Lung microvascular endothelial cell (primary cell): Measurements from ENCODE around the gene NIN. TPM values are rescaled to one million over a fixed set of nuclear protein-coding genes. Genes with fewer than 3 reads are reported as not detected.
"Not testable (repeated sequence)": the region's sequence is repeated elsewhere in the genome, so short reads cannot be mapped to it uniquely, and the experiment has no call there.

Source experiments
- DNase-seq, 2 donors: peaks; one replicate each; pipeline versions ENCODE4 v3.0.0 to v3.0.0-alpha.2; 2010; ENCODE audit warnings: low read depth in 2 of 2
- total RNA-seq: library from RNA; depleted of rRNA; stranded (reverse); fragments of >200 nt; gene quantifications from 2 replicates; pipeline ENCODE4 v1.2.1, GENCODE V29; 2014

NIN gene
- total RNA-seq, 1 donor from 2014 or later, result 22.0 TPM

DNA sequence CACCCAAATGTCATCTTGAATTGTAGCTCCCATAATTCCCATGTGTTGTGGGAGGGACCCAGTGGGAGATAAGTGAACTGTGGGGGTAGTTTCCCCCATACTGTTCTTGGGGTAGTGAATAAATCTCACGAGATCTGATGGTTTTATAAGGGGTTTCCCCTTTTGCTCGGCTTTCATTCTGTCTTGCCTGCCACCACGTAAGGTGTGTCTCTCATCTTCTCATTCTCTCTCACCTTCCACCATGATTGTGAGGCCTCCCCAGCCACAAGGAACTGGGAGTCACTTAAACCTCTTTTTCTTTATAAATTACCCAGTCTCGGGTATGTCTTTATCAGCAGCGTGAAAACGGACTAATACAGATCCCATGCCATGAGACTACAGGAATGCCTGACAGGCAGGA lies 11.7 kb downstream of the NIN start:
- DNase-seq, result not testable (repeated sequence)

- peak; percentile 41 to 75 for DNase-seq
These were observed 14.4 kb downstream of the NIN start for GRCh38 chr14:50816395-50817047.

GRCh38 chr14:50815526-50815925 lies 15.4 kb downstream of the NIN start:
- DNase-seq, result not testable (repeated sequence)

DNA sequence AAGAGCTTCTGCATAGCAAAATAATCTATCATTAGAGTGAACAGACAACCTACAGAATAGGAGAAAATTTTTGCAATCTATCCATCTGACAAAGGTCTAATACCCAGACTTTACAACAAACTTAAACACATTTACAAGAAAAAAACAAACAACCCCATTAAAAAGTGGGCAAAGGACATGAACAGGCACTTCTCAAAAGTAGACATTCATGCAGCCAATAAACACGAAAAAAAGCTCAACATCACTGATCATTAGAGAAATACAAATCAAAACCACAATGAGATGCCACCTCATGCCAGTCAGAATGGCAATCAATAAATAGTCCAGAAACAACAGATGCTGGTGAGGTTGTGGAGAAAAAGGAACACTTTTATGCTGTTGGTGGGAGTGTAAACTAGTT lies 15.9 kb downstream of the NIN start:
- not testable (repeated sequence) for DNase-seq

- no peak for DNase-seq
These were observed 16.8 kb downstream of the NIN start for GRCh38 chr14:50814161-50814560.

GRCh38 chr14:50813544-50813863 lies 17.5 kb downstream of the NIN start:
- DNase-seq, result peak in 1 of 2 donors; percentile 41

DNA sequence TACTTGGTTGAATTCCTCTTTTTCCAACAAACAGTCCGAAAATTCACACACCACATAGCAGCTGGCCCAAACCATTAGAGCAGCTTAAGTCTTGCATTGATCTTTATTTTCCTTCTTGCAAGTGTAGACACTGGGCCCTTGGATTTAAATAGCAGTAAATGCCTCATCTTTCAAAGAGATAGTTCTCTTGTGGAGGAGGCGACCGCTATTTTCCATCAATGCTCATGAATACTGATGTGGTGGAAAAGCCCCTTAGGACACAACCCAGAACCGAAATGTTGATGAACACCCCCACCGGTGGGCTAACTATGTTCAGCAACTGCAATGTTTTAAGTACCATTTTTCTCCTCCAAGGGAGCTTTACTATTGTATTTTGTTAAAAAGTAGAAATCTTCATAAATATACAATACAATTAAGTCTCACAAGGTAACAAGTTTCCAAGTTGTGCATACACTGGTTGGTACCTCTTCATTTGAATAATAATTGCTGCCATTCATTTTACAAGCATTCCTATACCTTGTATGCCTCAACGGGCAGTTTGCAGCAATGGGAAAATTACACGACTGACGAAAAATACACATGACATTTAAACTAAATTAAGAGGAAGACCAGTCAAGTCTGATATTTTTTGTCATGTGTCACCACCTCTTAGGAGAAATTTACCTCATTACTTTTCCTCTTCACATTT lies 18.0 kb downstream of the NIN start:
- no peak for DNase-seq

DNA sequence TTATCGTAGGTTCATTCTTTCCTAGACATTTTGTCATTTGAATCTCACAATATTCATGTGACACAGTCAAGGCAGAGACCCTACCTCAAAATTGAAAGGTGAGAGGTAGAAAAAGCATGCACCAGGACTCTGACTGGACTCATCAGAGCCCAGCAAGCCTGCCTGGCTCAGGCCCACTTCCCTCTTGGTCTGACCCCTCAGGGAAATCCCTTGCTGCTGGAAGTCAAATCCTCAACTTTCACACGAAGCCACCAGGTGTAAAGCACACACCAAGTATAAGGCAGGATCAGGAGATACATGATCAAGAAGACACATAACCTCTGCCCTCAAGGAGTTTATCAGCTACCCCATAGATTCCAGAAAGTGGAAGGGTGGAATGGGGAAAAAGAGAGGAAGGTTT lies 18.8 kb downstream of the NIN start:
- no peak for DNase-seq

- DNase-seq, result no peak
These were observed 22.9 kb downstream of the NIN start for GRCh38 chr14:50808053-50808452.

DNA sequence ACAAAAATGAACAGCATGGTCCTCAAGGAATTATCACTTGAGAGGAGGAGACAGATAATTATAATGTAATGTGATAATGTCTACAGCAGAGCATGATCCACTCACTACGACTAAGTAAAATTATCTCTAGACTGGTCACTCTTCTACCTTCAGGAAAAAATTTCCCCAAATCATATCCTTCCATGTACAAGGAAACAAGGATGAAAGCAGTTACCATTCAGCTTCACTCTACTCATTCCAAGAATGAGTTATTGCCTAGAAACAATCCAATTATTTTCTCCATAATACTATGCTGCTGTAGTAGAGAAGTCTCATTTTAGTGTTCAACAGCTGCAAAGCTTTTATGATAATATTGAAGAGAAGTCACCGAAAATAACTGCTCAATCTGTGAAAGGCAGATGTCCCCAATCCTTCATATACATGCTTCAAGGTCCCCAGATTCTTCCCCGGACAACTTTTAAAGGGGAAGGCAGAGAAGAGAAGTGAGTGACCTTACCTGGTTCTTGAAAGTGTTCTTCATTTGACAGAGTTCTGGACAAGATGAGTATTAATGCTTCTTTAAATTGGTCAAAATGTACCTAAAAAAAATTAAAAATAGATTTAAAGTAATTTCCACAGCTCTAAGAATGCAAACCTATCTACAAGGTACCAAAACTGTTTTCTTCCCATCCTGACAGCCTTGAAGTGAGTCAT lies 24.6 kb downstream of the NIN start:
- no peak for DNase-seq

DNA sequence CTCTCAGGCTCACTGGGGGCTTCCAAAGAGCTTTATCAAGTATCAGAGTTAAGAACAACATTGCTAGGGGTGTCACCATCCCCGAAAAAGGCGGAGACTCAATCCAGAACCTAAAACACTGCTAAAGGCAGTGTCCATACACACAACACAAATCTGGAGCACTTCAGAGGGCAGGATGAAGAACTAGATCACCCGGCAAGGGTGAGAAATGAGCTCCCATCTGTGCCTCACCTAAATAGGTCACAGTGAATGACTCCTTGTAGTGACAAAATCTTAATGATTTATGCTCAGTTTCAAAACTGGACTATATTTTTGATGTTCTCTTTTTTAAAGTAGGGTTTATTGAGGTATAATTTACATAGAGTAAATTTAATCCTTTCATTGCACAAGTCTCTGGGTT lies 25.6 kb downstream of the NIN start:
- DNase-seq, result no peak

GRCh38 chr14:50804181-50804721 lies 26.7 kb downstream of the NIN start:
- peak; percentile 33 to 79 for DNase-seq

DNA sequence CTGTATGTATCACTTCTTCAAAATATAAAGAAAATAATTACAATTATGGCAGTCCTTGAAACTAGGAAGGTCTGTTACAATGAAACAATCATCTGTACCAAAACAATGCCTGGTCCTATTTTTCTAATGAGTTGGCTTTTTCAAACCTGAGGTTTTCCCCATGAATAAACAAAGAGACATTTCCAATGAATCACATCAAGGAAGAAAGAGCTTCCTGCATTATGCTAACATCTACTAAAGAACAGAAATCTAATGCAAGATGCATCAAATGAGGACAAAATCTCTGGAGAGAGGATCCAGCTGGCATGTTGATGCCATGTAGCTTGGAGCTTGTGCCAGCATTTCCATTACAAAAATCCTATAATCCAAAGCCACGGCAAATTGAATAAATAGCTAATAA lies 29.3 kb downstream of the NIN start:
- peak; percentile 43 to 80 for DNase-seq

DNA sequence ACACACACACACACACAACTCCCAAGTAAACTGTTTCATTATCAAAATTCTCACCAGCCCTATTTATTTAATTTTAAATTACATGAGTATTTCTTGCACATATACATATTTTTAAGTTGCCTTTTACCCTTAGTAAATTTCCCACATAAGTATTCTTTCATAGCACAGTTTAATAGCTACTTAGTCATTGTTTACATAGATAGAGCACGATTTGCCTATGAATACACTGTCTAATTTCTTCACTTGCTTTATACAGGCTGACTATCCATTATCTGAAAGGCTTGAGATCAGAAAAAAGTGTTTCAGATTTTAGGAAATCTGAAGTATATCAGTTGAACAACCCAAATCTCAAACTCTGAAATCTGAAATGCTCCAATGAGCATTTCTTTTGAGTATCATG lies 30.9 kb downstream of the NIN start:
- peak in 1 of 2 donors; percentile 17 for DNase-seq

- DNase-seq, result no peak
These were observed 32.9 kb downstream of the NIN start for GRCh38 chr14:50798048-50798421.

DNA sequence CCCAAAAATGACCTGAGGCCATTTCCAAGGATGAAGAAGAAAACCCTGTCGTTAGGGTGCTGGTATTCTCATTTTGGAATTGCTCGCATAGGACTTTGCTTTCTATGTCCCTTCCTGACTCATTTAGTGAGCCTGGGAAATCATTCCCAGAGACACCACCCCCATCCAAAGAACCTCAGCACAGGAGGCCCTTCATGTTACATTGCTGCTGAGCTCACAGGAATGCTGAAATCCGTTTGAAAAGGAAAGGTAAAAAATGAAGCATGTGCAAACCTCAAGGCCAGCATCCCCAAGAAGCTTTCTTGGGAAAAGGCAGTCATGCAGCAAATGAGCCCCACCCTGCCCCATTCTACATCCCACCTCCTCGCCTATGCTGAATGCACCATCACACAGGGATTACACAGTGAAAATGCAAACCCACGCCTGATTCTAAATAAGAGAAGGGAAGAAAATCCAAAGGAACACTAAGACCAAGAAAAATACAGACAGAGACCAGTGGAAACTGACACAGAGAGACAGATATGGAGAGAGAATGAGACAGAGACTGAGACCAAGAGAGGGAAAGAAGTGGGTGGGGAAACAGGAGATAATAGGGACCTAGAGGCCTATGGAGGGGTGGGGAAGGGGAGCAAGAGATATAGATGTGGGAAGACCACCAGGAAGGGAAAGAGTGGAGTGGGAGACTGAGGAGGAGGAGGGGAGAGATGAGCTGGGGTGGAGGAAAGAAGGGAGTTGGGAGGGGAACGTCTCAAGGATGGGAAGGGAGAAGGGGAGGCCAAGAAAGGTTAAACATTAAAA lies 33.5 kb downstream of the NIN start:
- no peak for DNase-seq

GRCh38 chr14:50796390-50796789 lies 34.6 kb downstream of the NIN start:
- DNase-seq, result no peak

DNA sequence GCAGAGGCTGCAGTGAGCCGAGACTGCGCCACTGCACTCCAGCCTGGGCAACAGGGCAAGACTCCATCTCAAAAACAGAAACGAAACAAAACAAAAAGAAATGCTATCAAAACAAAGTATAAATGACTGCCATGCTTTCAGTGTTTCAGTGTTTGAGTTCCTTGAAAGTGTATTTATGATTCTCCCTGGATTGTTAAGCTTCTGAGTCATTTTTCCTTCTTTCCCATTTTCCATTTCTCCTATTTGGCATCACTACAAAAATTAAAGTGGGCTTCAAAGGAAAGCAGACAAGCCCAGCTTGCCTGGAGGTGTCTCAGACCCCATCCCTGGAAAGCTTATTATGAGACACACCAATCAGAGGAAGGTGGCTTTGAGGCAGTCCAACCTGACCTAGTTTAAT lies 35.1 kb downstream of the NIN start:
- no peak for DNase-seq

GRCh38 chr14:50795142-50795541 lies 35.8 kb downstream of the NIN start:
- no peak for DNase-seq

DNA sequence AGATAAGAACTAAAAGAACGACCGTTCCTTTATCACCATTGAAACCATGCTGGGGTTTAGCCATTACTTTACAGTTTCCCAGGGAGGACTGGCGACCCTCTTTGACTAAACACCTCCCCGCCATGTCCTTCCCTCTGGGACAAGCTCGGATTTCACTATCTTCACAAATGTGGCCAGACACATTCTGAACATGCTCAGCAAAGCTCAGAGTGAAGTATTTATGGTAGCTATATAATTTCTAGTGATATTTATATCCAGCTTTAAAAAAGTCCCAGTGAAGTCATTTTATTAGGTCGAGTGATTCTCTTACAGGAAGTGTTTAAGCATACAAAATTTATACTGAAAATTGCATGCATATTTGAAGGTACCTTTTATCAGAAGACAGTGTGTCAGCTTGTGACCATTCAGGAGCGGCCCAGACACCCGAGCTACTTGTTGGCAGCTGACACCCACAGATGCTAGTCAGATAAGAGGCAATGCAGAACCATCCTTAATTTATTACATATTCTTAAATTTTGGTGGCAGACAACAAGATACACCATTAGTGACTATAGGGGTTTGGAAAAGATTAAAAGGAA lies 36.8 kb downstream of the NIN start:
- no peak for DNase-seq

- DNase-seq, result no peak
These were observed 38.3 kb downstream of the NIN start for GRCh38 chr14:50792634-50793068.
